ENCODE data around the gene VPS37B. TPM values are rescaled to one million over a fixed set of nuclear protein-coding genes. Genes with fewer than 3 reads are reported as not detected.

VPS37B gene
- total and polyA plus RNA-seq, 10 of the 15 experiments (the other 5 are each of a cell fraction or from before 2014, with no cell fraction given) = 0.66 to 68.6 (median 39.6) TPM

GRCh38 chr12:122839907-122840554, 55.9 kb downstream of the VPS37B start:
- H3K79me2 ChIP-seq (ENCODE audit: control insufficient read depth, insufficient read depth, low read length) = no peaks in the 10 kb centered on the region
- ChIA-PET POLR2A (no interaction called here), RAD21 (ENCODE audit: unreplicated experiment) (no interaction called here)

More at GRCh38 chr12:122839907-122840554, 55.9 kb downstream of the VPS37B start:
- no peaks in the 10 kb centered on the region for H3K27me3 ChIP-seq (replicated peaks in 1 of 2; ENCODE audit: control insufficient read depth in 2 of 2, insufficient read depth in 2 of 2, low read length in 1 of 2)
- BruUV-seq (replicated peaks) = no TSS peak
- ATAC-seq (no peak), DNase-seq (ENCODE audit: low read depth, low spot score) (no peak), FAIRE-seq (no peak)
- H2AFZ ChIP-seq (ENCODE audit: control insufficient read depth, low read depth, low read length) = no peak overlapping the region
- no peaks in the 10 kb centered on the region; the same call in 1 of the 2 replicates for H4K20me1 ChIP-seq (ENCODE audit: control insufficient read depth, insufficient read depth)
- H3K36me3 ChIP-seq (ENCODE audit: control insufficient read depth in 2 of 2, insufficient read depth in 2 of 2, low read length in 1 of 2) = no peaks in the 10 kb centered on the region; a peak in 1 of 4 replicates
- H3K4me1 ChIP-seq (ENCODE audit: control insufficient read depth, insufficient read depth, low read length) = peaks cover 3% of the 10 kb centered on the region
- in situ Hi-C loops (cut with MboI) (no loop called here), intact Hi-C loops (cut with micrococcal nuclease; ENCODE audit: unreplicated experiment) (loop anchor here (5.0 kb wide), 1 partner anchor 48 kb away; no protein-coding TSS in a partner anchor)
- no peak overlapping the region for H3K27ac ChIP-seq (ENCODE audit: control insufficient read depth, insufficient read depth)
- H3K4me3 ChIP-seq = no peak overlapping the region
- H3K9ac ChIP-seq (ENCODE audit: control insufficient read depth, insufficient read depth, low read length) = no peak overlapping the region
- WGBS (ENCODE audit: insufficient coverage, insufficient replicate concordance, low lambda C conversion rate, missing lambda C conversion rate) = 69% methylated on average over 16 of the region's 18 CpGs
- no peak for TF ChIP-seq EED (IDR thresholded peaks at IDR 0.05; ENCODE audit: low read depth)
- TF ChIP-seq CREM (IDR thresholded peaks at IDR 0.05; ENCODE audit: low read depth) = no peak
- TF ChIP-seq ATF2 (IDR thresholded peaks at IDR 0.05; ENCODE audit: low read length) = no peak
- no peak for TF ChIP-seq BMI1 (IDR thresholded peaks at IDR 0.05; ENCODE audit: borderline replicate concordance)
- TF ChIP-seq ZBTB33 (IDR thresholded peaks at IDR 0.05) = no peak
- TF ChIP-seq CHD2 (IDR thresholded peaks at IDR 0.05; ENCODE audit: borderline replicate concordance, low read depth, low read length) = no peak
- no peak for TF ChIP-seq RFX5 (IDR thresholded peaks at IDR 0.05; ENCODE audit: low read depth, low read length)
- no peak for TF ChIP-seq EP300 (IDR thresholded peaks at IDR 0.05; ENCODE audit: borderline replicate concordance in 1 of 2, control insufficient read depth in 1 of 2, low read depth in 2 of 2, low read length in 2 of 2)
- no peak for TF ChIP-seq ZBTB4 (CRISPR knock-in tag; IDR thresholded peaks at IDR 0.05)
- no peak for TF ChIP-seq NFYB (IDR thresholded peaks at IDR 0.05; ENCODE audit: insufficient read depth, low read depth, low read length)
- no peak for TF ChIP-seq KDM1A (IDR thresholded peaks at IDR 0.05; ENCODE audit: borderline replicate concordance)
- no peaks in the 10 kb centered on the region for H3K9me3 ChIP-seq (replicated peaks; ENCODE audit: control insufficient read depth, insufficient read depth, low read length)
- H3K4me2 ChIP-seq (ENCODE audit: control insufficient read depth, insufficient read depth) = no peak overlapping the region
- ChIA-PET SMC1A (ENCODE audit: uncharacterized antibody, unreplicated experiment) (interaction anchor here (0.6 kb wide), 1 partner anchor 12 kb away, joined by 3 read pairs; no protein-coding TSS in a partner anchor), CTCF (interaction anchor here (1.1 kb wide), 1 partner anchor 46 kb away, joined by 4 read pairs; no protein-coding TSS in a partner anchor)

All from GM12878 (cell line).